Fibroblast of lung (primary cell): Measurements from ENCODE around the gene RNASEH2C.
"Not testable (repeated sequence)": the region's sequence is repeated elsewhere in the genome, so short reads cannot be mapped to it uniquely, and the experiment has no call there.

Source experiments
- EZH2 ChIP-seq: IDR thresholded peaks from 2 replicates; pipeline ENCODE4 v1.5.1; 2012; ENCODE audit warnings: low read length, control low read depth, mild to moderate bottlenecking; ENCODE audit errors: missing control alignments
- TF ChIP-seq, protein P1 (sequence below), 2 donors: IDR thresholded peaks in 1 of 2; conservative IDR thresholded peaks in 1 of 2; 1 replicate in 1 of 2; 2 replicates in 1 of 2; pipeline ENCODE4 v1.5.1; 2011 to 2012; ENCODE audit warnings: low read length in 2 of 2, control low read depth in 1 of 2, inconsistent platforms in 1 of 2, low read depth in 1 of 2, mild to moderate bottlenecking in 1 of 2

DNA sequence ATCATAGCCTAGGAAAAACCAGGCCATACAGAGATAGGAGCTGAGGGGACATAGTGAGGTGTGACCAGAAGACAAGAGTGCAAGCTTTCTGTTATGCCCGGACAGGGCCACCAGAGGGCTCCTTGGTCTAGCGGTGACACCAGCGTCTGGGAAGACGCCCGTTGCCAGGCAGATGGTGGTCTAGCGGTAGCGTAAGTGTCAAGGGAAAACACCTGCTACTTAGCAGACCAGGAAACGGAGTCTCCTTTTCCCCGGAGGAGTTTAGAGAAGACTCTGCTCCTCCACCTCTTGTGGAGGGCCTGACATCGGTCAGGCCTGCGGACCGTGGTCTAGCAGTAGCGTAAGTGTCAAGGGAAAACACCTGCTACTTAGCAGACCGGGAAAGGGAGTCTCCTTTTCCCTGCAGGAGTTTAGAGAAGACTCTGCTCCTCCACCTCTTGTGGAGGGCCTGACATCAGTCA is 14.3 kb downstream of the RNASEH2C start:
- TF ChIP-seq, protein P1, sequence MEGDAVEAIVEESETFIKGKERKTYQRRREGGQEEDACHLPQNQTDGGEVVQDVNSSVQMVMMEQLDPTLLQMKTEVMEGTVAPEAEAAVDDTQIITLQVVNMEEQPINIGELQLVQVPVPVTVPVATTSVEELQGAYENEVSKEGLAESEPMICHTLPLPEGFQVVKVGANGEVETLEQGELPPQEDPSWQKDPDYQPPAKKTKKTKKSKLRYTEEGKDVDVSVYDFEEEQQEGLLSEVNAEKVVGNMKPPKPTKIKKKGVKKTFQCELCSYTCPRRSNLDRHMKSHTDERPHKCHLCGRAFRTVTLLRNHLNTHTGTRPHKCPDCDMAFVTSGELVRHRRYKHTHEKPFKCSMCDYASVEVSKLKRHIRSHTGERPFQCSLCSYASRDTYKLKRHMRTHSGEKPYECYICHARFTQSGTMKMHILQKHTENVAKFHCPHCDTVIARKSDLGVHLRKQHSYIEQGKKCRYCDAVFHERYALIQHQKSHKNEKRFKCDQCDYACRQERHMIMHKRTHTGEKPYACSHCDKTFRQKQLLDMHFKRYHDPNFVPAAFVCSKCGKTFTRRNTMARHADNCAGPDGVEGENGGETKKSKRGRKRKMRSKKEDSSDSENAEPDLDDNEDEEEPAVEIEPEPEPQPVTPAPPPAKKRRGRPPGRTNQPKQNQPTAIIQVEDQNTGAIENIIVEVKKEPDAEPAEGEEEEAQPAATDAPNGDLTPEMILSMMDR (conservative IDR thresholded peaks at IDR 0.05 in 1 of 2, IDR thresholded peaks at IDR 0.05 in 1 of 2; ENCODE audit: low read depth in 1 of 2, low read length in 2 of 2) = peak; percentile 36 to 44
- not testable (repeated sequence) for TF ChIP-seq EZH2
